ENCODE data around the gene PGF.

PGF gene

GRCh38 chr14:74898694-74899093 lies 56.7 kb downstream of the PGF start:
- DNase-seq (ENCODE audit: low read depth in 2 of 2): no peak

GRCh38 chr14:74898083-74898482 lies 57.3 kb downstream of the PGF start:
- no peak for DNase-seq (ENCODE audit: low read depth in 2 of 2)

GRCh38 chr14:74897642-74898041 lies 57.8 kb downstream of the PGF start:
- no peak for DNase-seq (ENCODE audit: low read depth in 2 of 2)

GRCh38 chr14:74896400-74896799 lies 59.0 kb downstream of the PGF start:
- DNase-seq (ENCODE audit: low read depth in 2 of 2): no peak

- DNase-seq (ENCODE audit: low read depth in 2 of 2): no peak
These were observed 61.7 kb downstream of the PGF start for GRCh38 chr14:74893614-74894091.

- no peak for DNase-seq (ENCODE audit: low read depth in 2 of 2)
These were observed 62.7 kb downstream of the PGF start for GRCh38 chr14:74892745-74893144.

- DNase-seq (ENCODE audit: low read depth in 2 of 2): no peak
These were observed 63.5 kb downstream of the PGF start for GRCh38 chr14:74891870-74892269.
